Stomach (tissue), 9 donors: ENCODE results near the gene PURB. TPM values are rescaled to one million over a fixed set of nuclear protein-coding genes. Genes with fewer than 3 reads are reported as not detected.

ENCODE experiments used
- DNase-seq, 2 donors: peaks; one replicate each; pipeline versions ENCODE4 v3.0.0 to v3.0.0-alpha.2; 2013 to 2019
- H3K27ac ChIP-seq, 5 donors: fragments of 200-600 bp in 4 of 5; sonication (generic) in 4 of 5; one replicate each; pipeline ENCODE4 v1.5.1; 2013 to 2019; ENCODE audit warnings: mild to moderate bottlenecking in 1 of 5, moderate library complexity in 1 of 5
- H3K27me3 ChIP-seq, 3 donors: fragments of 200-600 bp; sonication (generic); one replicate each; pipeline ENCODE4 v1.5.1; 2017 to 2019; ENCODE audit warnings: mixed run types in 1 of 3
- H3K36me3 ChIP-seq, 4 donors: fragments of 200-600 bp; sonication (generic); 1 replicate in 3 of 4; 2 replicates in 1 of 4; pipeline ENCODE4 v1.5.1; 2016 to 2019
- H3K4me1 ChIP-seq, 4 donors: fragments of 200-600 bp; sonication (generic); one replicate each; pipeline ENCODE4 v1.5.1; 2016 to 2019
- H3K4me3 ChIP-seq, 4 donors: fragments of 200-600 bp; sonication (generic) in 3 of 4; one replicate each; pipeline ENCODE4 v1.5.1; 2016 to 2019; ENCODE audit warnings: mild to moderate bottlenecking in 1 of 4
- H3K9me3 ChIP-seq, 4 donors: fragments of 200-600 bp; sonication (generic); one replicate each; pipeline ENCODE4 v1.5.1; 2016 to 2019
- EP300 ChIP-seq: sonication (generic); formaldehyde crosslinking; IDR thresholded peaks from one replicate; pipeline ENCODE4 v1.6.1; 2017; ENCODE audit warnings: antibody characterized with exemption
- POLR2A ChIP-seq, 4 donors: fragments of 450-650 bp; IDR thresholded peaks; one replicate each; pipeline ENCODE4 v1.6.1; 2016; ENCODE audit warnings: antibody characterized with exemption in 4 of 4, control low read depth in 2 of 4, mild to moderate bottlenecking in 1 of 4, moderate library complexity in 1 of 4
- POLR2AphosphoS5 ChIP-seq, 3 donors: sonication (generic); formaldehyde crosslinking; IDR thresholded peaks; one replicate each; pipeline ENCODE4 v1.6.1; 2016; ENCODE audit warnings: antibody characterized with exemption in 3 of 3
- WGBS, 5 donors: extraction: QIAGEN DNeasy Blood & Tissue Kit in 3 of 5; methylation state at CpG; one replicate each; pipeline versions ENCODE4 v1.1.5 to v1.1.7; 2013 to 2018; 5-methylcytosine and 5-hydroxymethylcytosine counted together
- intact Hi-C: fragments of 100-400 bp; cut with DNase I; formaldehyde crosslinking; loops from one replicate; pipeline ENCODE4 v1.15.1; 2023; ENCODE audit warnings: low total_unique reads
- polyA plus RNA-seq, 3 donors: library from polyadenylated mRNA; stranded (reverse); fragments of 200-250 nt; gene quantifications; one replicate each; pipeline ENCODE4 v1.2.3, GENCODE V29; 2013
- total RNA-seq, 5 donors: library from RNA; depleted of rRNA; stranded (reverse); fragments of >200 nt; gene quantifications; one replicate each; pipeline versions ENCODE4 v1.1.0 to v1.2.3, GENCODE V29; 2014 to 2016
- TF ChIP-seq, protein P1 (sequence below), 7 experiments: fragments of 450-650 bp in 4 of 7; fragments of 200-600 bp in 3 of 7; sonication (generic) in 3 of 7; IDR thresholded peaks; one replicate each; pipeline ENCODE4 v1.5.1; 2016 to 2019; ENCODE audit warnings: antibody characterized with exemption in 7 of 7, control low read depth in 2 of 7, mild to moderate bottlenecking in 1 of 7
- donor health status: healthy with polysubstance abuse.
- donor health status: Bipolar disorder and iron deficiency.
- donor health status: healthy.

PURB gene
- total and polyA plus RNA-seq, 8 donors: 4.7 to 58.7 (median 13.0) TPM

DNA sequence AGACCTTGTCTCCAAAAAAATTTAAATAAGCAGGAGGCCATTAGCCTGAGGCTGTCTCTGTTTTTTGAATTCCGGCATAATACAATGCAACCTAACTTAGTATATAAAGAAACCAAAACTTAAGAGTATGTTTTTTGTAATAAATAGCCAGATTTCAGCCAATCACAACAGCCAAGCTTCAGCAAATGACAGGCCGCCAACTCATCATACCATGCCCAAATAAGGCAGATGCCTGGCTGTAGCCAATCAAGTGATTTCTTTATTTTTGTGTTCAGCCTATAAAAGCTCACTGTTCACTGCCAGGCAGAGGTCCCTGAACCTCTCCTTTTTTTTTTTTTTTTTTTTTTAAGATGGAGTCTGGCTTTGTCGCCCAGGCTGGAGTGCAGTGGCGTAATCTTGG lies 12.7 kb upstream of the PURB start:
- no peak overlapping the region for H3K27ac ChIP-seq
- intact Hi-C loops: no loop called here
- no peak for DNase-seq
- TF ChIP-seq EP300: no peak
- TF ChIP-seq, protein P1, sequence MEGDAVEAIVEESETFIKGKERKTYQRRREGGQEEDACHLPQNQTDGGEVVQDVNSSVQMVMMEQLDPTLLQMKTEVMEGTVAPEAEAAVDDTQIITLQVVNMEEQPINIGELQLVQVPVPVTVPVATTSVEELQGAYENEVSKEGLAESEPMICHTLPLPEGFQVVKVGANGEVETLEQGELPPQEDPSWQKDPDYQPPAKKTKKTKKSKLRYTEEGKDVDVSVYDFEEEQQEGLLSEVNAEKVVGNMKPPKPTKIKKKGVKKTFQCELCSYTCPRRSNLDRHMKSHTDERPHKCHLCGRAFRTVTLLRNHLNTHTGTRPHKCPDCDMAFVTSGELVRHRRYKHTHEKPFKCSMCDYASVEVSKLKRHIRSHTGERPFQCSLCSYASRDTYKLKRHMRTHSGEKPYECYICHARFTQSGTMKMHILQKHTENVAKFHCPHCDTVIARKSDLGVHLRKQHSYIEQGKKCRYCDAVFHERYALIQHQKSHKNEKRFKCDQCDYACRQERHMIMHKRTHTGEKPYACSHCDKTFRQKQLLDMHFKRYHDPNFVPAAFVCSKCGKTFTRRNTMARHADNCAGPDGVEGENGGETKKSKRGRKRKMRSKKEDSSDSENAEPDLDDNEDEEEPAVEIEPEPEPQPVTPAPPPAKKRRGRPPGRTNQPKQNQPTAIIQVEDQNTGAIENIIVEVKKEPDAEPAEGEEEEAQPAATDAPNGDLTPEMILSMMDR (IDR thresholded peaks at IDR 0.05): no peak
- TF ChIP-seq POLR2AphosphoS5 (IDR thresholded peaks at IDR 0.05): no peak
- TF ChIP-seq POLR2A (IDR thresholded peaks at IDR 0.05): no peak
- WGBS, 5 donors: 94 to 100% (median 96%) methylated on average over 4 of the region's 4 CpGs
- no peaks in the 10 kb centered on the region for H3K27me3 ChIP-seq
- no peaks in the 10 kb centered on the region for H3K36me3 ChIP-seq
- H3K4me1 ChIP-seq: no peaks in the 10 kb centered on the region
- no peaks in the 10 kb centered on the region for H3K9me3 ChIP-seq
- H3K4me3 ChIP-seq: no peak overlapping the region

DNA sequence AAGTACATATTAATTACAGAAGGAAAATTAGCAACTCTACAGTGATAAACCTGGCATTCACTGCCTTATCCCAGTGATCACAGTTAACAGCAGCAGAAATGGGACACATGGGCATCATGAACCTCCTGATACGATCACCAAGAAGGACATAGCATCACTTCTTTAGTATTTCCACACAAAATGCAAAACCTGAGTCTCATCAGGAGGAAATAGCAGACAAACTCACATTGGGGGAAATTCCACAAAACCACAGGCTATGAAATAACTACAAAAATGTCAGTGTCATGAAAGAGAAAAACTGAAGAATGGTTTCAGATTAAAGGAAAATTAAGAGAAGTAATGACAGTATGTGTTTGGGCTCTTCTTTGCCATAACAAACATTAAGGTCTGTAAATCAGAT lies 12.0 kb upstream of the PURB start:
- no peaks in the 10 kb centered on the region for H3K4me1 ChIP-seq
- no peak overlapping the region for H3K4me3 ChIP-seq
- H3K27me3 ChIP-seq: no peaks in the 10 kb centered on the region
- WGBS, 5 donors: 69 to 92% (median 76%) methylated on average over 1 of the region's 1 CpG
- H3K9me3 ChIP-seq: no peaks in the 10 kb centered on the region
- DNase-seq: no peak
- H3K36me3 ChIP-seq: no peaks in the 10 kb centered on the region
- no peak overlapping the region for H3K27ac ChIP-seq
- intact Hi-C loops: no loop called here
- TF ChIP-seq POLR2A (IDR thresholded peaks at IDR 0.05): no peak
- no peak for TF ChIP-seq POLR2AphosphoS5 (IDR thresholded peaks at IDR 0.05)
- TF ChIP-seq, protein P1 (IDR thresholded peaks at IDR 0.05): no peak
- no peak for TF ChIP-seq EP300

DNA sequence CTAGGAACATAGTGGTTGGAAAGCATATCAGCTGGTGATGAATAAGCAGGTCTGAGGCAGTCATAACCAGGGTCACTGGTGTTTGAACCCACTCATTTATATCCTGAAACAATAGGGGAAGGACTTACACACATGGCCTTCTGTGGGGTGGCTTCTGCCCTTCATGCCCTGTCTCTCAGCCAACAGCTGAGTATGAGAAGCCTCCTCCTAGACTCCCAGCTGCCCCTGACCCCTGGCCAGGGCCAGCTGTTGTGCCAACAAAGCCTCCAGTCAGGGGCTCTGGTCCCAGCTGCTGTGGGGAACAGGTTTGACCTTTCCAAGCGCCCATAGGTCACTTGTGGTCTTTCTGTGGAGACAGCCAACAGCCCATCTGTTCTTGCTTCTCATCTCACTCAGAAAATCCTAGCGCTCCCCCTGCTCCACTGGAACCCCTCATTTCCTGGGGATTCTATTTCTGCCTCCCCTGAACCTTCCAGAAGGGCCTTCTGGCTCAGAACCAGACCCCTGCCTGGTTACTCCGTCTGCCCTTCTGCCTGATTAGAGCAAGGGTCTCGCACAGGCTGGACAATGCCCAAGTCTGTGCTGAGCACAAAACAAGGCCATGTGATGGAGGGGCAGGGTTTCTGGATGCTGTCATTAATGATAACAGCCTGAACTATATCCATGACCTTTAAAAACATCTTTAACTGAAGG lies 9.7 kb upstream of the PURB start:
- Histone ChIP-seq H3K36me3 (no peaks in the 10 kb centered on the region), H3K9me3 (no peaks in the 10 kb centered on the region), H3K4me3 (no peak overlapping the region), H3K27ac (no peak overlapping the region), H3K27me3 (no peaks in the 10 kb centered on the region), H3K4me1 (no peaks in the 10 kb centered on the region)
- WGBS, 5 donors: 74 to 84% (median 78%) methylated on average over 4 of the region's 4 CpGs
- peak in 1 of 2 donors; percentile 34 for DNase-seq
- intact Hi-C loops: no loop called here
- TF ChIP-seq POLR2A (IDR thresholded peaks at IDR 0.05): no peak
- no peak for TF ChIP-seq POLR2AphosphoS5 (IDR thresholded peaks at IDR 0.05)
- TF ChIP-seq, protein P1 (IDR thresholded peaks at IDR 0.05): no peak
- no peak for TF ChIP-seq EP300

DNA sequence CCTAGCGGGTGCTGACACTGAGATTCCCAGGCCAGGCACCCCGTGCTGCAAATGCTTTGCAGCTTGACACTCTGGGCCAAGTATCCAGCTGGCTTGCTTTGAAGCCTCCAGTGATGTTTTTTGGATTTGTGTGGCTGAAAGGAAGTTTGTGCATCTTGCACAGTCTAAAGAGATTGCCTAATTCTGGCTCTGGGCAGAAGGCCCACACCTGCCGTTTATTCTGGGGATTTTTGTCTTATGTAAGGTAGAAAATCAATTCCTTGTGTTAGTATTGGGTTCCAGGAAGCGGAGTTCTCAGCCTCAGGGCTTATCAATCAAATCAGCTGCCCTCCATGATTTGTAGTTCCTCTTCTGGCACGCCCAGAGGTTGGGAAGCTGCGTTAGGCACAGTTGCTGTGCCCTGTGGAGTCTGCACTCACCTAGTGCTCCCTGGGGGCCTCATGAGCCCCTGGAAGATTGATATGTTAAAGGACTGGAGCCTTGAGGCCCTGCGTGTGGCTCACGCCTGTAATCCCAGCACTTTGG lies 8.4 kb upstream of the PURB start:
- WGBS, 5 donors: 57 to 72% (median 63%) methylated on average over 8 of the region's 8 CpGs
- H3K27me3 ChIP-seq: no peaks in the 10 kb centered on the region
- no peaks in the 10 kb centered on the region for H3K9me3 ChIP-seq
- TF ChIP-seq POLR2A (IDR thresholded peaks at IDR 0.05): no peak
- no peak overlapping the region for H3K4me3 ChIP-seq
- no peak for DNase-seq
- H3K27ac ChIP-seq: no peak overlapping the region
- H3K4me1 ChIP-seq: no peaks in the 10 kb centered on the region
- intact Hi-C loops: no loop called here
- H3K36me3 ChIP-seq: no peaks in the 10 kb centered on the region

DNA sequence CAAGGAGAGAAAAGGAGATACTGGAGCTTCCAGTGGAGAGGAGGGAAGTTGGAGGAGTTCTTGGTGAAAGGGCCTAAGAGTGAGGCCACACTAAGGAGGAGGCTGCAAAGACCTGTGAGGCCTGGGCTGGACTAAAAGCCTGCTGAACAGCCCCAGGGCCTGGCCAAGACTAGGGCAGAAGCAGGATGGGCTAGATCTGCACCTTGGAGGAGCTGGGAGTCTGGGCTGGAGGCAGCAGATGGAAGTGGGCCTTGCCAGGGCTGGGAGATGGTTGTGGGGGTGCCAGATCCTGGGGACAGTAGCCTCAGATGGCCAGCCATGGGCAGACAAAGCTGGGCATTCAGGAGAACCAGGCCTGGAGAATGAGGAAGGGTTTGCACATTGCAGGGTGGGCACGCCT lies 6.5 kb upstream of the PURB start:
- H3K9me3 ChIP-seq: no peaks in the 10 kb centered on the region
- H3K27me3 ChIP-seq: no peaks in the 10 kb centered on the region
- H3K36me3 ChIP-seq: no peaks in the 10 kb centered on the region
- WGBS, 5 donors: 74 to 91% (median 86%) methylated on average over 1 of the region's 1 CpG
- DNase-seq: no peak
- TF ChIP-seq POLR2AphosphoS5 (IDR thresholded peaks at IDR 0.05) (no peak), POLR2A (IDR thresholded peaks at IDR 0.05) (no peak), EP300 (no peak)
- TF ChIP-seq, protein P1 (IDR thresholded peaks at IDR 0.05): no peak
- intact Hi-C loops: no loop called here
- H3K27ac ChIP-seq: no peak overlapping the region
- H3K4me3 ChIP-seq: no peak overlapping the region
- H3K4me1 ChIP-seq: peaks cover 0 to under 1% (median 0%) of the 10 kb centered on the region in 4 donors
